Neural cell (in vitro differentiated cells): ENCODE results near the gene MBNL3. TPM values are rescaled to one million over a fixed set of nuclear protein-coding genes. Genes with fewer than 3 reads are reported as not detected.

Experiments used
- H2AFZ ChIP-seq: fragments of 200-600, 300-800 bp; sonication (generic), shearing (Covaris generic); 2 replicates; pipeline ENCODE4 v1.6.0; 2014; ENCODE audit warnings: low read depth, mild to moderate bottlenecking, antibody characterized with exemption, low read length, moderate library complexity
- H3F3A ChIP-seq: fragments of 200-600 bp; shearing (Covaris generic); 2 replicates; pipeline ENCODE4 v1.6.1; 2016; ENCODE audit warnings: mild to moderate bottlenecking, moderate library complexity, mixed read lengths, antibody characterized with exemption, low read length; ENCODE audit not compliant: insufficient read depth, poor library complexity, severe bottlenecking
- H3K27ac ChIP-seq: fragments of 200-600, 300-800 bp; sonication (generic), shearing (Covaris generic); 2 replicates; pipeline ENCODE4 v1.5.1; 2014; ENCODE audit warnings: mild to moderate bottlenecking, low read length, moderate library complexity
- H3K27me3 ChIP-seq: fragments of 300-800, 200-600 bp; sonication (generic), shearing (Covaris generic); 2 replicates; pipeline ENCODE4 v1.6.0; 2014; ENCODE audit warnings: mild to moderate bottlenecking, low read depth, low read length, moderate library complexity; ENCODE audit not compliant: insufficient read depth
- H3K36me3 ChIP-seq: fragments of 300-800, 200-600 bp; sonication (generic), shearing (Covaris generic); 2 replicates; pipeline ENCODE4 v1.5.1; 2014; ENCODE audit warnings: mild to moderate bottlenecking, antibody characterized with exemption, low read length, moderate library complexity; ENCODE audit not compliant: insufficient read depth
- H3K4me2 ChIP-seq: fragments of 300-800, 200-600 bp; sonication (generic), shearing (Covaris generic); 2 replicates; pipeline ENCODE4 v1.6.0; 2014; ENCODE audit warnings: mild to moderate bottlenecking, low read length
- H3K4me3 ChIP-seq: fragments of 300-800, 200-600 bp; sonication (generic), shearing (Covaris generic); 2 replicates; pipeline ENCODE4 v1.5.1; 2014; ENCODE audit warnings: mild to moderate bottlenecking, low read length, moderate library complexity
- H3K79me2 ChIP-seq: fragments of 200-600 bp; shearing (Covaris generic); replicated peaks from 2 replicates; pipeline ENCODE4 v1.6.0; 2014; ENCODE audit warnings: mild to moderate bottlenecking, low read length, moderate library complexity; ENCODE audit not compliant: insufficient read depth
- H3K9ac ChIP-seq: fragments of 300-800, 200-600 bp; sonication (generic), shearing (Covaris generic); 2 replicates; pipeline ENCODE4 v1.6.1; 2016; ENCODE audit warnings: mild to moderate bottlenecking, low read length, mixed read lengths
- H3K9me2 ChIP-seq: fragments of 200-600 bp; shearing (Covaris generic); 2 replicates; pipeline ENCODE4 v1.6.1; 2016; ENCODE audit warnings: mild to moderate bottlenecking, low read length, mixed read lengths; ENCODE audit not compliant: insufficient read depth
- H3K9me3 ChIP-seq: fragments of 200-600, 300-800 bp; sonication (generic), shearing (Covaris generic); 2 replicates; pipeline ENCODE4 v1.6.1; 2016; ENCODE audit warnings: mild to moderate bottlenecking, mixed run types, low read length, moderate library complexity, mixed read lengths
- H4K20me1 ChIP-seq: fragments of 200-600 bp; shearing (Covaris generic); 2 replicates; pipeline ENCODE4 v1.6.1; 2016; ENCODE audit warnings: mild to moderate bottlenecking, mixed run types; ENCODE audit not compliant: insufficient read depth
- EP300 ChIP-seq: fragments of 450-650 bp; conservative IDR thresholded peaks from 2 replicates; pipeline ENCODE4 v1.6.1; 2014; ENCODE audit warnings: antibody characterized with exemption, mild to moderate bottlenecking, moderate library complexity; ENCODE audit not compliant: poor library complexity, severe bottlenecking
- EZH2 ChIP-seq: fragments of 200-600, 300-800 bp; shearing (Covaris generic), sonication (generic); IDR thresholded peaks from 2 replicates; pipeline ENCODE4 v1.6.1; 2014; ENCODE audit warnings: antibody characterized with exemption, low read length, borderline replicate concordance, mild to moderate bottlenecking; ENCODE audit not compliant: insufficient read depth, poor library complexity, severe bottlenecking
- MXI1 ChIP-seq: fragments of 450-650 bp; conservative IDR thresholded peaks from 2 replicates; pipeline ENCODE4 v1.6.1; 2014; ENCODE audit warnings: antibody characterized with exemption, mild to moderate bottlenecking; ENCODE audit not compliant: poor library complexity, severe bottlenecking
- POLR2AphosphoS5 ChIP-seq: IDR thresholded peaks from 2 replicates; pipeline ENCODE4 v1.6.1; 2012
- RAD21 ChIP-seq: fragments of 450-650 bp; conservative IDR thresholded peaks from 2 replicates; pipeline ENCODE4 v1.6.1; 2014; ENCODE audit warnings: antibody characterized with exemption, mild to moderate bottlenecking, moderate library complexity
- REST ChIP-seq: IDR thresholded peaks from 2 replicates; pipeline ENCODE4 v1.6.1; 2012; ENCODE audit warnings: borderline replicate concordance
- SMC3 ChIP-seq: fragments of 450-650 bp; conservative IDR thresholded peaks from 2 replicates; pipeline ENCODE4 v1.6.1; 2014; ENCODE audit warnings: antibody characterized with exemption, mild to moderate bottlenecking, moderate library complexity; ENCODE audit not compliant: poor library complexity
- TAF1 ChIP-seq: IDR thresholded peaks from 2 replicates; pipeline ENCODE4 v1.6.1; 2012; ENCODE audit warnings: low read depth
- polyA plus RNA-seq: library from polyadenylated mRNA; depleted of rRNA; stranded (reverse); fragments of >200 nt; gene quantifications from 2 replicates; pipeline ENCODE4 v1.2.3, GENCODE V29; 2014
- TF ChIP-seq, protein P1 (sequence below): fragments of 450-650 bp; IDR thresholded peaks from 2 replicates; pipeline ENCODE4 v1.5.1; 2014; ENCODE audit warnings: antibody characterized with exemption, mild to moderate bottlenecking, moderate library complexity; ENCODE audit not compliant: poor library complexity, severe bottlenecking

MBNL3 gene
- polyA plus RNA-seq, 1 donor from 2014 or later: 0.09 TPM

- Histone ChIP-seq H3K9me2 (no peaks in the 10 kb centered on the region), H3F3A (no peaks in the 10 kb centered on the region), H3K27ac (no peak overlapping the region), H3K4me3 (no peak overlapping the region), H3K36me3 (no peaks in the 10 kb centered on the region), H3K4me2 (no peak overlapping the region), H4K20me1 (no peaks in the 10 kb centered on the region), H3K9me3 (no peaks in the 10 kb centered on the region), H3K79me2 (no peaks in the 10 kb centered on the region), H3K27me3 (no peaks in the 10 kb centered on the region), H3K9ac (no peak overlapping the region), H2AFZ (no peak overlapping the region)
- TF ChIP-seq RAD21 (no peak), SMC3 (no peak), TAF1 (no peak), POLR2AphosphoS5 (no peak), EZH2 (no peak), MXI1 (no peak), REST (no peak), EP300 (no peak)
- TF ChIP-seq, protein P1, sequence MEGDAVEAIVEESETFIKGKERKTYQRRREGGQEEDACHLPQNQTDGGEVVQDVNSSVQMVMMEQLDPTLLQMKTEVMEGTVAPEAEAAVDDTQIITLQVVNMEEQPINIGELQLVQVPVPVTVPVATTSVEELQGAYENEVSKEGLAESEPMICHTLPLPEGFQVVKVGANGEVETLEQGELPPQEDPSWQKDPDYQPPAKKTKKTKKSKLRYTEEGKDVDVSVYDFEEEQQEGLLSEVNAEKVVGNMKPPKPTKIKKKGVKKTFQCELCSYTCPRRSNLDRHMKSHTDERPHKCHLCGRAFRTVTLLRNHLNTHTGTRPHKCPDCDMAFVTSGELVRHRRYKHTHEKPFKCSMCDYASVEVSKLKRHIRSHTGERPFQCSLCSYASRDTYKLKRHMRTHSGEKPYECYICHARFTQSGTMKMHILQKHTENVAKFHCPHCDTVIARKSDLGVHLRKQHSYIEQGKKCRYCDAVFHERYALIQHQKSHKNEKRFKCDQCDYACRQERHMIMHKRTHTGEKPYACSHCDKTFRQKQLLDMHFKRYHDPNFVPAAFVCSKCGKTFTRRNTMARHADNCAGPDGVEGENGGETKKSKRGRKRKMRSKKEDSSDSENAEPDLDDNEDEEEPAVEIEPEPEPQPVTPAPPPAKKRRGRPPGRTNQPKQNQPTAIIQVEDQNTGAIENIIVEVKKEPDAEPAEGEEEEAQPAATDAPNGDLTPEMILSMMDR: no peak
Measured at GRCh38 chrX:132443196-132444135, 45.4 kb downstream of the MBNL3 start.

GRCh38 chrX:132442691-132443090 lies 46.1 kb downstream of the MBNL3 start:
- TF ChIP-seq MXI1 (no peak), TAF1 (no peak), RAD21 (no peak), EZH2 (no peak), SMC3 (no peak), POLR2AphosphoS5 (no peak), EP300 (no peak), REST (no peak)
- TF ChIP-seq, protein P1: no peak
- Histone ChIP-seq H2AFZ (no peak overlapping the region), H4K20me1 (no peaks in the 10 kb centered on the region), H3K4me3 (no peak overlapping the region), H3K36me3 (no peaks in the 10 kb centered on the region), H3K79me2 (no peaks in the 10 kb centered on the region), H3K27ac (no peak overlapping the region), H3K4me2 (no peak overlapping the region), H3F3A (no peaks in the 10 kb centered on the region), H3K27me3 (no peaks in the 10 kb centered on the region), H3K9me2 (no peaks in the 10 kb centered on the region), H3K9ac (no peak overlapping the region), H3K9me3 (no peaks in the 10 kb centered on the region)
